ENCODE data around the gene SCNM1.

GRCh38 chr1:151156515-151156819 lies 9.5 kb upstream of the SCNM1 start, which contains the start of gene TNFAIP8L2:
- no peak for TF ChIP-seq CTCF (IDR thresholded peaks at IDR 0.05; ENCODE audit: insufficient read depth, low read depth, low read length)
- no peak for TF ChIP-seq EZH2 (IDR thresholded peaks at IDR 0.05; ENCODE audit: insufficient read depth, low read length)
